Measurements from ENCODE around the gene CASTOR2. TPM values are rescaled to one million over a fixed set of nuclear protein-coding genes. Genes with fewer than 3 reads are reported as not detected.
"Not testable (repeated sequence)": the region's sequence is repeated elsewhere in the genome, so short reads cannot be mapped to it uniquely, and the experiment has no call there.

The CASTOR2 gene
- total RNA-seq, 1 donor from 2014 or later = 74.2 TPM

GRCh38 chr7:74963704-74964510, 598 bp upstream of the CASTOR2 start:
- not testable (repeated sequence) for H3K36me3 Mint-ChIP-seq (ENCODE audit: unreplicated experiment); H3K27ac Mint-ChIP-seq (ENCODE audit: unreplicated experiment); H3K4me3 Mint-ChIP-seq (ENCODE audit: unreplicated experiment)

DNA sequence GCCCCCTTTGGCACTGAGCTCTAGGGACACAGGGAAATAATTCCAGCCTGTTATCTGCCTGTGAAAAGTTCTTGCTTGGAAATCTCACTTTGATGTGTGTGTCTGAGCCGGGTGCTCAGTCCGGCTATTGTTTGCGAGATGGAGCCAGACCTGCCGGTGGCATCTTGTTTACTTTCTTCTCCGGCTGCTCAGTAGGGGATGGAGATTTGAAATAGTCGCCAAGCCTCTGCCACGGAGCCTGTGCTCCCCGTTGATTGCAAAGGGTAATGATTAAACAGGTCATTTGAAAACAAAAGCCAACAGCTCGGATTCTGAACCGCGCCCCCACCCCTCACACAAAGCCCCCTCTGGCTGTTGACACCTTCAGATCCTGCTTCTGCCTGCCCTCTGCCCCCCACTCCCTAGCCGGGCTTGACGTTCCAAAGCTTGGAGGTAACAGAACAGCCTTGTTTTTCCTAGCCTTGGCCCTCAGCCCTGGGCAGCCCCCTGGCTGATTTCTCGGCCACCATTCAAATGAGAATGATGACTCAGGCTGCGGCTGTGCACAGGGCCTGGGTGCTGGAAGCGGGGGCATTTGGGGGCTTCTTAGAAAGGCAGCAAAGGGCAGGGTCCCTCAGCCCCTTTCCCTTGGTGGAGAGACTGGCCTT, 1.8 kb downstream of the CASTOR2 start:
- DNase-seq; H3K27ac Mint-ChIP-seq (ENCODE audit: unreplicated experiment); H3K9me3 Mint-ChIP-seq (ENCODE audit: unreplicated experiment); H3K4me3 Mint-ChIP-seq (ENCODE audit: unreplicated experiment); H3K27me3 Mint-ChIP-seq (ENCODE audit: unreplicated experiment); H3K36me3 Mint-ChIP-seq (ENCODE audit: unreplicated experiment); H3K4me1 Mint-ChIP-seq (ENCODE audit: low read depth, unreplicated experiment): not testable (repeated sequence)

More at GRCh38 chr7:74963704-74964510, 598 bp upstream of the CASTOR2 start:
- not testable (repeated sequence) for DNase-seq; H3K27me3 Mint-ChIP-seq (ENCODE audit: unreplicated experiment); H3K9me3 Mint-ChIP-seq (ENCODE audit: unreplicated experiment); H3K4me1 Mint-ChIP-seq (ENCODE audit: low read depth, unreplicated experiment)

- H3K9me3 Mint-ChIP-seq (ENCODE audit: unreplicated experiment); DNase-seq; H3K27me3 Mint-ChIP-seq (ENCODE audit: unreplicated experiment); H3K4me3 Mint-ChIP-seq (ENCODE audit: unreplicated experiment); H3K4me1 Mint-ChIP-seq (ENCODE audit: low read depth, unreplicated experiment); H3K27ac Mint-ChIP-seq (ENCODE audit: unreplicated experiment); H3K36me3 Mint-ChIP-seq (ENCODE audit: unreplicated experiment): not testable (repeated sequence)
Measured at GRCh38 chr7:74966909-74967308, 2.4 kb downstream of the CASTOR2 start.

- not testable (repeated sequence) for H3K9me3 Mint-ChIP-seq (ENCODE audit: unreplicated experiment); H3K36me3 Mint-ChIP-seq (ENCODE audit: unreplicated experiment); H3K4me1 Mint-ChIP-seq (ENCODE audit: low read depth, unreplicated experiment); H3K27me3 Mint-ChIP-seq (ENCODE audit: unreplicated experiment); H3K4me3 Mint-ChIP-seq (ENCODE audit: unreplicated experiment); H3K27ac Mint-ChIP-seq (ENCODE audit: unreplicated experiment); DNase-seq
Measured at GRCh38 chr7:74971431-74971830, 6.9 kb downstream of the CASTOR2 start.

- H3K4me3 Mint-ChIP-seq (ENCODE audit: unreplicated experiment); H3K36me3 Mint-ChIP-seq (ENCODE audit: unreplicated experiment); DNase-seq; H3K4me1 Mint-ChIP-seq (ENCODE audit: low read depth, unreplicated experiment); H3K27ac Mint-ChIP-seq (ENCODE audit: unreplicated experiment); H3K9me3 Mint-ChIP-seq (ENCODE audit: unreplicated experiment); H3K27me3 Mint-ChIP-seq (ENCODE audit: unreplicated experiment): not testable (repeated sequence)
Measured at GRCh38 chr7:74972377-74972776, 7.9 kb downstream of the CASTOR2 start.

- DNase-seq; H3K36me3 Mint-ChIP-seq (ENCODE audit: unreplicated experiment); H3K4me3 Mint-ChIP-seq (ENCODE audit: unreplicated experiment); H3K9me3 Mint-ChIP-seq (ENCODE audit: unreplicated experiment); H3K27me3 Mint-ChIP-seq (ENCODE audit: unreplicated experiment); H3K27ac Mint-ChIP-seq (ENCODE audit: unreplicated experiment); H3K4me1 Mint-ChIP-seq (ENCODE audit: low read depth, unreplicated experiment): not testable (repeated sequence)
Measured at GRCh38 chr7:74975959-74976358, 11.5 kb downstream of the CASTOR2 start.

DNA sequence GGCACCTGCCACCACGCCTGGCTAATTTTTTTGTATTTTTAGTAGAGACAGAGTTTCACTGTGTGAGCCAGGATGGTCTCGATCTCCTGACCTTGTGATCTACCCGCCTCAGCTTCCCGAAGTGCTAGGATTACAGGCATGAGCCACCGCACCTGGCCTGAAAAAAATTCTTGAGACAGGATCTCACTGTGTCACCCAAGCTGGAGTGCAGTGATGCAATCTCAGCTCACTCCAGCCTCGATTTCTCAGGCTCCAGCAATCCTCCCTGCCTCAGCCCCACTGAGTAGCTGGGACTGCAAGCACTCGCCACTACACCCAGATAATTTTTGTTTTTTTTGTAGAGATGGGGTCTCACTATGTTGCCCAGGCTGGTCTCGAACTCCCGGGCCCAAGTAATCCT, 13.0 kb downstream of the CASTOR2 start:
- H3K36me3 Mint-ChIP-seq (ENCODE audit: unreplicated experiment); H3K9me3 Mint-ChIP-seq (ENCODE audit: unreplicated experiment); DNase-seq; H3K4me1 Mint-ChIP-seq (ENCODE audit: low read depth, unreplicated experiment); H3K27me3 Mint-ChIP-seq (ENCODE audit: unreplicated experiment); H3K4me3 Mint-ChIP-seq (ENCODE audit: unreplicated experiment); H3K27ac Mint-ChIP-seq (ENCODE audit: unreplicated experiment): not testable (repeated sequence)

GRCh38 chr7:74988436-74988835, 23.9 kb downstream of the CASTOR2 start:
- not testable (repeated sequence) for H3K4me3 Mint-ChIP-seq (ENCODE audit: unreplicated experiment); H3K36me3 Mint-ChIP-seq (ENCODE audit: unreplicated experiment); H3K9me3 Mint-ChIP-seq (ENCODE audit: unreplicated experiment); H3K27ac Mint-ChIP-seq (ENCODE audit: unreplicated experiment); H3K27me3 Mint-ChIP-seq (ENCODE audit: unreplicated experiment); DNase-seq
- H3K4me1 Mint-ChIP-seq (ENCODE audit: low read depth, unreplicated experiment) = peaks cover 11% of the 10 kb centered on the region

- Mint-ChIP-seq H3K4me1 (ENCODE audit: low read depth, unreplicated experiment) (peaks cover 24% of the 10 kb centered on the region), H3K27me3 (ENCODE audit: unreplicated experiment) (peaks cover 7% of the 10 kb centered on the region), H3K9me3 (ENCODE audit: unreplicated experiment) (peaks cover 7% of the 10 kb centered on the region), H3K4me3 (ENCODE audit: unreplicated experiment) (no peak overlapping the region), H3K27ac (ENCODE audit: unreplicated experiment) (no peak overlapping the region), H3K36me3 (ENCODE audit: unreplicated experiment) (no peaks in the 10 kb centered on the region)
- no peak for DNase-seq
- no peak for TF ChIP-seq CTCF (IDR thresholded peaks at IDR 0.05; ENCODE audit: partially characterized antibody, unreplicated experiment)
Measured at GRCh38 chr7:74993121-74993520, 28.6 kb downstream of the CASTOR2 start.

GRCh38 chr7:74994869-74995543, 30.5 kb downstream of the CASTOR2 start:
- not testable (repeated sequence) for H3K27me3 Mint-ChIP-seq (ENCODE audit: unreplicated experiment); H3K27ac Mint-ChIP-seq (ENCODE audit: unreplicated experiment); H3K36me3 Mint-ChIP-seq (ENCODE audit: unreplicated experiment); DNase-seq
- Mint-ChIP-seq H3K9me3 (ENCODE audit: unreplicated experiment) (peaks cover 10% of the 10 kb centered on the region), H3K4me3 (ENCODE audit: unreplicated experiment) (peak overlapping the region; percentile 4), H3K4me1 (ENCODE audit: low read depth, unreplicated experiment) (peaks cover 25% of the 10 kb centered on the region)

DNA sequence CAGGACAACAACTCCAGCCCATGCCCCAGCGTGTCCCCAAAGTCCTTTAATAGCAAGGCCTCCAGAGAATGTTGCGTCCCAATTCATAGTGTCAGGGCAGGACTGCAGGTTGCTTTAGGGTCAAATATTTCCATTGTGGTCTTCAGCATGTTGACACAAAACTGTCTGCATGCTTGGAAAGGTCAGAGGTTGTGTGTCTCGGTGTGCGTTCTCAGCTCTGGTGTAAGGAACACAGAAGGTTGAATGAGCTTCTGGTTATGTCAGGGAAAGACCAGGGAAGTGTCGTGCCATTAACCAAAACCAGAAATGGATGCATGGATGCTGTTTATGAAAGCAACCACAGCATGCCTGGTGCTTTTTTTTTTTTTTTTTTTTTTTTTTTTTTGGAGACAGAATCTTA, 31.9 kb downstream of the CASTOR2 start:
- DNase-seq; H3K27ac Mint-ChIP-seq (ENCODE audit: unreplicated experiment): not testable (repeated sequence)
- peaks cover 25% of the 10 kb centered on the region for H3K4me1 Mint-ChIP-seq (ENCODE audit: low read depth, unreplicated experiment)

More for the DNA sequence above, 31.9 kb downstream of the CASTOR2 start:
- H3K27me3 Mint-ChIP-seq (ENCODE audit: unreplicated experiment); H3K4me3 Mint-ChIP-seq (ENCODE audit: unreplicated experiment); H3K9me3 Mint-ChIP-seq (ENCODE audit: unreplicated experiment); H3K36me3 Mint-ChIP-seq (ENCODE audit: unreplicated experiment): not testable (repeated sequence)
